NT2/D1 (cell line): ENCODE measurements around the gene KIAA0513.

Source experiments
- YY1 ChIP-seq: IDR thresholded peaks from 2 replicates; pipeline ENCODE4 v1.6.1; 2011; ENCODE audit not compliant: insufficient read length, insufficient read depth
- ZNF274 ChIP-seq: IDR thresholded peaks from 2 replicates; pipeline ENCODE4 v1.6.1; 2011; ENCODE audit warnings: mild to moderate bottlenecking, low read depth, low read length

DNA sequence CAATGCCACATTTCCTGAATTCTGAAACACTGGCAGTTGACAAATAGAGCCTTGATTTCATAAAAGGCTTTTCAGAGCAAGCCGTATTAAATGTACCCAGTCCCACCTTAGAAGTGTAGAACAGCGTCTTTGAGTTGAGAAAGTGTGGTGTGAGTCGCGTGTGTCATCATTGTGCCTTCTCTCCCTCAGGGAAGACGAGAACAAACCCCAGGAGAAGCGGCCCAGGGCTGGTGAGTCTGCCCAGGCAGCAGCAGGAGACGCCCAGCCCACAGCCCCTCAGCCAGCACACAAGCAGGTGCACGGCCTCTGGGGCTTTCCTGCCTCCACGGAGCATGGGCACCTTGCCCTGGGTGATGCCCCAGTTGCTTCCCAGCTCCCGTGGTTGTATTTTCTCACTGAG is 50.6 kb downstream of the KIAA0513 start:
- no peak for TF ChIP-seq YY1
- TF ChIP-seq ZNF274, result no peak
